ENCODE measurements around the gene RUFY1.
"Not testable (repeated sequence)": the region's sequence is repeated elsewhere in the genome, so short reads cannot be mapped to it uniquely, and the experiment has no call there.

The RUFY1 gene

DNA sequence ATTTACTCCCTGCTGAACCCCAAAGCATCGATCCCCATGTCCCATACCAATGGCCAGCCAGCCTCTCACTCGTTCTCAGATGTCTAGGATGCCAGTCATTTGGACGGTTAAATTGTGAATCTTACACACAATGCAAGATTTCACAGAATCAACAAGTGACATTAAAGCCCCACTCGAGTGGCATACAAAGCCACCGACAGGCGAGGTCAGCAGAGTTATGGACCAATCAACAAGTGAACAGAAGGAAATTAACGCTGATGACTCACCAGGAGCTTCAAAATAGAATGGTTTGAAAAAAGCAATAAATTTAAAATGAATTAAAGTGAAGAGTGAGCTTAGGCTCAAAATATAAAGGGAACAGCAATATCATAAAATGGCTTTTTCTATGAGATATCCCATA, 8.2 kb upstream of the RUFY1 start:
- no peak for DNase-seq (ENCODE audit: low read depth)

DNA sequence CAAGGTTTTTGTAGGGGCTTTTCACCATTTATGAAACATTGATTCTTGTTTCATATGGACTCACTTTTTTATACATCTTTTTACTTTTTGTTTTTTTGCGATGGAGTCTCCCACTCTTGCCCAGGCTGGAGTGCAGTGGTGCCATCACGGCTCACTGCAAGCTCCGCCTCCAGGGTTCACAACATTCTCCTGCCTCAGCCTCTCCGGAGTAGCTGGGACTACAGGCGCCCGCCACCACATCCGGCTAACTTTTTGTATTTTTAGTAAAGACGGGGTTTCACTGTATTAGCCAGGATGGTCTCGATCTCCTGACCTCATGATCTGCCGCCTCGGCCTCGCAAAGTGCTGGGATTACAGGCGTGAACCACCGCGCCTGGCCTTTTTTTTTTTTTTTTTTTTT, 7.1 kb upstream of the RUFY1 start:
- DNase-seq (ENCODE audit: low read depth): not testable (repeated sequence)

DNA sequence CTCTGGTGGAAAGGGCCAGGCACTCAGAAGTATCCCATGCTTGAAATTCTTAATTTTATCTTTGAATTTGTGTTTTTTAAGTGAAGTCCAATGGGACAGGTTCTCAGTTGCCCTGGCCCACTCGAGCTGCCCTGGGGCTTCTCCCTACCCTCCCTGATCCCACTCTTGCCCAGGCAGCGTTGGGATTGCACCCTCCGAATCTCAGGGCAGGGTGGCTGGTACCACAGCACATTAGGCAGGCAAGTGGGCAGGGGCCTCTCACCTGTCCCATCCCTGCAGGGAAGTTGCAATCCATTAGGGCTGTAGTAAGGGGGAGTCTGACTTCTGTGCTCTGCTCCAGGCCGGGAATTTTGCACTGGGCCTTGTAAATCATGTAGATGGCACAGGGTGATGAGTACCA, 2.7 kb downstream of the RUFY1 start:
- DNase-seq (ENCODE audit: low read depth): no peak

DNA sequence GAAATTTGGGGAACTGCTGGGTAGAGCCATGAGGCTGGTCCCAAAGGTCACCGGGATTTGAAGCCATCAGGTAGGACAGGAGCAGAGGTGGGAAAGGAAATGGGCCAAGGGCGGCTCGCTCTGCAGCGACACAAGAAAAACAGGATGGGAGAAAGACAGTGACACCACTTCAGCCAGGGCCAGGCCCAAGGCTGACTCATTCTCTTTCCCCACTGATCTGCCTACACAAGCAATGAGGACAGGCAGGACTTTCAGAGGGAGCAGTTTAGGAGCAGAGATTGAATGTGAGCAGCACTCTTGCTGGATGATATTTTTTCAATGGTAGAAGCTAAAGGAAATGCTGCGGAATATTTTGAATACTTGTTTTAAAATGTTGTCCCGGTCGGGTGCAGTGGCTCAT, 3.5 kb downstream of the RUFY1 start:
- DNase-seq (ENCODE audit: low read depth): peak; percentile 84

DNA sequence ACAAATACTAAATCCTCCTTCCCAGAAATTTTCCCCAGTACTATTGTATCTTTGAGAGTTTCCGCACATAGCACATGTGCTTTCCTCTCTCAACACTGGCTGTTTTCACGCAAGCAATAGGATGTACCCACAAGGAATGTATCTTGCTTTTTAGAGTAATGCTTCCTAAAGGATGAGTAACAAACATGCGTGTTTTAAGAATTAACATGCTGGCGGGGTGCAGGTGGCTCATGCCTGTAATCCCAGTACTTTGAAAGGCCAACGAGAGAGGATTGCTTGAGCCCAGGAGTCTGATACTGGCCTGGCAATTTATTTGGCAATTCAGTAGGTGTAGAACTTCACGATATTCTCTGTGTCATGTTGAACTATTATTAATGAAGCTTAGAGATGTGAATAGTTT, 4.6 kb downstream of the RUFY1 start:
- DNase-seq (ENCODE audit: low read depth): no peak

DNA sequence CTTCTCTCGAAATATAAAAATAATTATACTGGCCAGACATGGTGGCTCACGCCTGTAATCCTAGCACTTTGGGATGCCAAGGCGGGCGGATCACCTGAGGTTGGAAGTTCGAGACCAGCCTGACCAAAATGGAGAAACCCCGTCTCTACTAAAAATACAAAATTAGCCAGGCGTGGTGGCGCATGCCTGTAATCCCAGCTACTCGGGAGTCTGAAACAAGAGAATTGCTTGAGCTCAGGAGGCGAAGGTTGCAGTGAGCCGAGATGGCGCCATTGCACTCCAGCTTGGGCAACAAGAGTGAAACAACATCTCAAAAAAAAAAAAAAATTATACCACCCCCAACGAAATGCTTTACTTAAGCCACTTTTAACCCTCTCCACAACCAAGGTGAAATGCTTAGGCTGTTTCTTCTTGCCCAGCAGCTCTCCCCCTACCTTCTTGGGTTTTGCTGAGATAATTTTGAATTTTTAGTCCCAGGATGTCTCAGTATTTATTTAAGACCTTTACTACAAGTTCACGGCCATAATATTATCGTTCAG, 8.0 kb downstream of the RUFY1 start:
- DNase-seq (ENCODE audit: low read depth): not testable (repeated sequence)

DNA sequence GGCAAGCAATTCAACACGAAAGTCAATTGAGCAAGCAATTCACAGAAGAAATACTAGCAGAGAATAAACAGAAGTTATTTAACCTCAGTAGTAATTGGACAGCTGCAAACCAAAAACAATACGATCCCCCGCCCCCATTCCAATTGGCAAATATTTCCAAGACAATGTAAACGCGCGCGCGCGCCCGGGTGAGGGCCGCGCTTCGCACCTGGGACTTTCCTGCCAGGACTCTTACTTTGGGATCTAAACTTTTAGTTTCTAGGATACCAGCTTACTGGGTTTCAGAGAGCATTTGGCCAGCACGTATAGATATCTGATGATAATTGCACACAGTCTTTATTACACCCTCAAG, 8.6 kb downstream of the RUFY1 start:
- peak; percentile 52 for DNase-seq (ENCODE audit: low read depth)

DNA sequence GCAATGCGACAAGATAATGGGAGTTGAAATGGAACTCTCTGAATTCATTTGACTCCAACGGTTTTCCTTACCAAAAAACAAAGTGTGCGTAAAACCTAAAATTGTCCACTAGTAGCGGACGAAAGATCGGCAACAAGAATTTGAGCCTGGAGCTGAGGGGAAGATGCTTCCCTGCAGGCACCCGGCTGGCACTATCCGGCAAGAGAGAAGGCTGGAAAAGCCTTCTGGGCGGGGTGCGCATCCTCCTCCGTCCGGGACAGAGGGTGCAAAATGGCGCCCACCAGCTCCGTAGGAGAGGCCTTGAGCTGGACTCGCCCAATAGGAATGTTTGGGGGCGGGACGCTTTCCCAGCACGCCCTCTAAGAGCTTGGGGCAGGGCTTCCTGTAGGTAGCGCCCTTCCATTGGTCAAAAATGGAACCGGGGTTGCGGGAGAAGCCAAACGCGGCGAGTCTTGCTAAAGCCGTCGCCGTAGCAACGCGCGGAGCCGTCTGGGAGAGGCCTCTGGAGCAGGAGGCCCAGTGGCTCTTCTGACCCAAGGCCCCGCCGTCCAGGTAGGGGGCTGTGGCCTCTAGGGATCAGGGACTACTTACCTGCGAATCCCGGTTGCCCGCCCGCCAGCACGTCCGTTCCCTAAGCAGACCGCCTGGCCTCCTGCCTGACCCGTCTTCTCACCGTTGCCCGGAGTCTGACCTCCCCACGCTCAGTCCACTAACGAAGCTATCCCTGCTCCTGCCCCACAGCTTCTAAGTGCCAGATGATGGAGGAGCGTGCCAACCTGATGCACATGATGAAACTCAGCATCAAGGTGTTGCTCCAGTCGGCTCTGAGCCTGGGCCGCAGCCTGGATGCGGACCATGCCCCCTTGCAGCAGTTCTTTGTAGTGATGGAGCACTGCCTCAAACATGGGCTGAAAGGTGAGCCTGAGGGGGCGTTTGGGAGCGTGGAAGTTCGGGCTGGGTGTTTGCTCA, 9.2 kb downstream of the RUFY1 start:
- DNase-seq (ENCODE audit: low read depth): peak; percentile 100

DNA sequence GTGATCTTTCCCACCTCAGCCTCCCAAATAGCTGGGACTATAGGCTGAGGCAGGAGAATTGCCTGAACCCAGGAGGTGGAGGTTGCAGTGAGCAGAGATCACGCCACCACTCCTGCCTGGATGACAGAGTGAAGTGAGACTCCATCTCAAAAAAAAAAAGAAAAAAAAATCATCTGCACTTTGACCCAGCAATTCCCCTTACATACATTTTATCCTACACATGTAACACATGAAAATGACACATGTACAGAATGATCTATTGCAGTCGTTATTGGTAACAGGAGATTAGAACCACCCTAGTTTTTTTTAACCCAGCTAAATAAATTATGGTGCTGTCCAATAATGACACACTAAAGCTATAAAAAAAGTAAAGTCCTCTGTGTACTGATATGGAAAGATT, 14.2 kb downstream of the RUFY1 start:
- DNase-seq (ENCODE audit: low read depth): no peak

DNA sequence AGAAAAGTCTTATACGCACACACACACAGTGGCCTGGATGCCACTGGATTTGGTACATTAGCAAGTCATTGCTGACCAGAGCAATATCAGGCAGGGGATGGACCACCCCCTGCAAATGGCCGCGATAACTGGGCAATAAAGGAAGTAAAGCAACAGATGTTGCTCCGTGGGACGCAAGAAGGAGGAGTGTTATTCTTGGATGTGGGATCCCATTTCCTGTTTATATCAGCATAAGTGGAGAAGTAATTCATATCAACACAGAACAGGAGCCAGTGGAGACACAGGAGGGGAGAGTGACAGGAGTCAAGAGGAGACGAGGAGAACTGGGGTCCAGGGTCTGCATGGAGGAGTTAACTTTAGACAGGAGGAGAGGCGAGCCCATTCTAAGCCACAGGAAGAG, 18.4 kb downstream of the RUFY1 start:
- DNase-seq (ENCODE audit: low read depth): peak; percentile 51

DNA sequence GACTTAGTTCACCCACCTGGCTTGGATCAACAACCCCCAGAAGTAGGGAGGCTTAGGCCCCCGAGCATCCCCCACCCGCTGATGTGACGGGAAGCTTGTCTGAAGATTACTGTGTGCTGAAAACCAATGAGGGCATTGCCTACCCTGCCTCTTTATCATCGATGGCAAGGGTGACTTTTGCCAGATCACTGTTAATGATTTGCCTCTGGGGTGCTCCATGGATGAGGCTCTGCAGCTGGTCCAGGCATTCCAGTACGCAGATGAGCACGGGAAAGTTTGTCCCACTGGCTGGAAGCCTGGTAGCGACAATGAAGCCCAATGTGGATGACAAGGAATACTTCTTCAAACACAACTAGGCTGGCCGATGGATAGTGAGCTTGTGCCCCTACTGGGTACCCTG, 22.0 kb downstream of the RUFY1 start:
- DNase-seq (ENCODE audit: low read depth): no peak

DNA sequence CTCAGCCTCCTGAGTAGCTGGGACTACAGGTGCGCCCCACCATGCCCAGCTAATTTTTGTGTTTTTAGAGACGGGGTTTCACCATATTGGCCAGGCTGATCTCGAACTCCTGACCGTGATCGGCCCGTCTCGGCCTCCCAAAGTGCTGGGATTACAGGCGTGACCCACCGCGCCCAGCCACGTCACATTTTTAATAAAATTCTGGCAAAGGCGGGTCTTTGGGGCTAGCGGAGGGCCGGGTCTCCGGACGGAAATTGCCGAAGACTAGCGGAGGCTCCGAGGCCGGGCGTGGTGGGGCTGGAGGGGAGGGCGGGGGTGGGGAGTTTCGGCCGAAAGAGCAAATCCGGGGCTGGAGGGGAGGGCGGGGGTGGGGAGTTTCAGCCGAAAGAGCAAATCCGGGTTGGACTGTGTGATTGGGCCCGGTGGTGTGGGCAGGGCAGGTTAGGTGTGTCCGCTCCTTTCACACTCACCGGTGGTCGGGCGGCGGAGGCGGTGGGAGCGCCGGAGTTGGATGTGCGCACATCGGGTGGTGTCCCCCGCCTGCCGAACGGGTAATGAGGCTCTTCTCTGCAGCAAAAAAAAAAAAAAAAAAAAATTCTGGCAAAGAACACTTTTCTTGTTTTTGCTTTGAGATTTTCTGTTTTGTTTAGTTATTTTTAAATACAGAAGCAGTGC, 27.1 kb downstream of the RUFY1 start:
- DNase-seq (ENCODE audit: low read depth): no peak

DNA sequence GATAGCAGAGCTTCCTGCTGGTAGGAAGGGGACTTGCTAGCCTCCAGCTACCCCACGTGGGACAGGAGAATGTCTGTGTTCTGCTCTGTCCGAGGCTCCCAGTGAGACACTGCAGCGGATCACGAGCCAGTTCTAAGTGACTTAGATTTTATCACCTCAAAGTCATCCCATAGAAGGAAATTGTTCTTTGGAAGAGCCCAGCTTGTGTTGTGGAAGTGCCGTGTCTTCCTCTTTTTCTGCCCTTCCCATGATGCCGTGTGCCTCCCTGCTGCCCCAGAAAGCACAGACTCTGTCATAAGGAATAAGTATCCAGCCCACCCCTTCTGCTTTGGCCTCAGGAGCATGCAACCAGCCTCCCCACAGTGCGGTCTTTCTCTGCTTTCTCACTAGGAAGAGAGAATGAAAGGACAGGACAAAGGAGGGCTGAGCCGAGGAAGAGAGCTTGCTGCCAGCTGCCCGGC, 35.6 kb downstream of the RUFY1 start:
- DNase-seq (ENCODE audit: low read depth): no peak

DNA sequence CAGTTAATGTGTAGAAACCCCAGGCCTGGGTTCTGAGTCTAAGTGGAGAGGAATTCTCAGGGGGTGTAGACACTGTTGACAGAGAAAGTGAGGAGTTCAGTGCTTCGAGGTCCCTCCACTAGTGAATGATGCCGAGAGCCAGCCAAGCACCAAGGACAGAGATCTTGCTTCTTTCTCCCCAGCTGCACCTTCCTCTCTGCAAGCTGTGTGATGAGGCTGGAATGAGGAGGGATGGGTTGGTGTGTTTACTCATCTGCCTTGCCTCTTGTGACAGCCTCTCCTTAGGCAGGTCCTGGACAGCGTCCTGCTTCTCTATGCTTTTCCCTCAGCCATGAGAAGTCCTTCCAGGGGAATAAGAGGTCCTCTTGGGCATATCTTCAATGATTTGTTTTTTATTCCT, 37.8 kb downstream of the RUFY1 start:
- peak; percentile 34 for DNase-seq (ENCODE audit: low read depth)

DNA sequence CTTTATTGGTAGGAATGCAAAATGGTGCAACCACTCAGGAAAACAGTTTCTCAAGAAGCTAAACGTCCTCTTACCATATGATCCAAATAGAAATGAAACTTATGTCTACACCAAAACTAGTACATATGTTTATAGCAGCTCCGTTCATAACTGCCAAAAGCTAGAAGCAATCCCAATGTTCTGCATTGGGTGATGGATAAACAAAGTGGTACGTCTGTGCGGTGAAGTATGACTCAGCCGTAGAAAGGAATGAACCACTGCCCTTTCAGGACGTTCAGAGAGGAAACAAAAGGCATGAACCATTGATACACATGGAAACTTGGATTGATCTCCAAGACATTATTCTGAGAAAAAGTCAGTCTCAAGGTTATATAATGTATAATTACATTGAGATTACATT, 45.6 kb downstream of the RUFY1 start:
- DNase-seq (ENCODE audit: low read depth): peak; percentile 91

DNA sequence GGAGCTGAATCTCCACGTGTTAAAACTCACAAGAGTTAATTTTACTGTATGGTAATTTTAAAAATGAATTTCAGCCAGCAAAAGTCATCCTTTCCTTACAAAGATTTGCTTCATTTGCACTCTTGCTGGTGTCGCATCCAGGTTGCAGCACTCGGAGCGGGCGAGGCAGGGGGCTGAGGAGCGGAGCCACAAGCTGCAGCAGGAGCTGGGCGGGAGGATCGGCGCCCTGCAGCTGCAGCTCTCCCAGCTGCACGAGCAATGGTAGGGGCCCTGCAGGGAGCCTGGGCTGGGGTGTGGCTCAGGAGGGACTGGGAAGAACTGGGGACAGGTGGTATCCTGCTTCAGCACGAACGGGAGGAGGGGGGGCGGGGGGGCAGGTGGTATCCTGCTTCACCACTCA, 46.1 kb downstream of the RUFY1 start:
- DNase-seq (ENCODE audit: low read depth): no peak

DNA sequence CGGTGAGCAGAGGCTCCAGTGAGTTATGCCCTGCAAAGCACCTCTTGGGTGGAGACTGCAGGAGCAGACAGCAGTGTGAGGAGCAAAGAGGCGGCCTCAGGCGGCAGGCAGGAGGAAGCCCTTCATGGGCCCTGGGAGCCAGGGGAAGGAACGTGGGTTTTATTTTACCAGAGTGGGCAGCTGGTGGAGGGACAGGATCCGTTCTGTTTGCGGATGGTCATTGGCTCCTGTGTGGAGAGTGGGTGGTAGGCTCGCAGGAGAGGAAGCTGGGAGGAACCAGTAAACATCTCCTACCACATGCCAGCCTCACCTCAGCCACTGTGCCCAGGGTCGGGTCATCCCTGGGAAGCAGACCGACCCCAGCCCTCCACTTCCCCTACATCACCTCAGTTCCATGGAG, 48.7 kb downstream of the RUFY1 start:
- DNase-seq (ENCODE audit: low read depth): no peak

DNA sequence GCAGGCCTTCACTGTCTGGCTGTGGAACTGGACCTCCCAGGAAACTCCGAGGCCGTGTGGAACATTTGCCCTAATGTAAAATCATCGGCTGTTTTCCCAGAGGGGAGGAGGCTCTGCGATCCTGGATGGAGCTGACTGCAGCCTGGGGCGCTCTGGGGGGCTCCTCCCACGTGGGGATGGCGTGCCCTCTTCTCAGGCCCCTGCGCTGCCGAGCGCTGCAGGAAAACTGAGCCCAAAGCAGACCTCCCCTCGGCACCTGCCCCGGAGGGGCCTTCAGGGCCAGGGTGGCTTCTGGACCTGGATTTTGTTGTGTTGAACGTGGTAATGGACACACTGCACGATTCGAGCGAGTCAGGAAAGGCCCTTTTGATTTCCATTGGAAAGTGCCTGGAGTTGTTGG, 49.2 kb downstream of the RUFY1 start:
- no peak for DNase-seq (ENCODE audit: low read depth)

DNA sequence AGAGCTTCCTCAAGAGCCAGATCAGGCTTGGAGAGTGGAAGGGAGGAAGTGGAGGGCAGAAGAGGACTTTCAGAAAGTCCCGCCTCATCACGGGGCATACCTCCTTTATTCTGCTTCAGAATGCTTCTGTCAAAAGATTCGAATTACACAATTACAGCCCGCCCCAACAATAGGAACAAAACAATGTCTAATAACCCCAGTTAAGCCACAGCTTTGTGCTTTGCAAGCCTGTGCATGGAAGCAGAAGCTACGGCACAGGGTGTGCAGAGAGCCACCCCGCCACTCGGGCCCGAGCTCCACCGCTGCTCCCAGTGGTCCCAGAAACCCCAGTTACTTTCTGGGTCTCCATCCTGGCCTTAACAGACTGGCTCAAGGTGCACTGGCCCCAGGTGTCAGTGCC, 49.6 kb downstream of the RUFY1 start:
- DNase-seq (ENCODE audit: low read depth): no peak

DNA sequence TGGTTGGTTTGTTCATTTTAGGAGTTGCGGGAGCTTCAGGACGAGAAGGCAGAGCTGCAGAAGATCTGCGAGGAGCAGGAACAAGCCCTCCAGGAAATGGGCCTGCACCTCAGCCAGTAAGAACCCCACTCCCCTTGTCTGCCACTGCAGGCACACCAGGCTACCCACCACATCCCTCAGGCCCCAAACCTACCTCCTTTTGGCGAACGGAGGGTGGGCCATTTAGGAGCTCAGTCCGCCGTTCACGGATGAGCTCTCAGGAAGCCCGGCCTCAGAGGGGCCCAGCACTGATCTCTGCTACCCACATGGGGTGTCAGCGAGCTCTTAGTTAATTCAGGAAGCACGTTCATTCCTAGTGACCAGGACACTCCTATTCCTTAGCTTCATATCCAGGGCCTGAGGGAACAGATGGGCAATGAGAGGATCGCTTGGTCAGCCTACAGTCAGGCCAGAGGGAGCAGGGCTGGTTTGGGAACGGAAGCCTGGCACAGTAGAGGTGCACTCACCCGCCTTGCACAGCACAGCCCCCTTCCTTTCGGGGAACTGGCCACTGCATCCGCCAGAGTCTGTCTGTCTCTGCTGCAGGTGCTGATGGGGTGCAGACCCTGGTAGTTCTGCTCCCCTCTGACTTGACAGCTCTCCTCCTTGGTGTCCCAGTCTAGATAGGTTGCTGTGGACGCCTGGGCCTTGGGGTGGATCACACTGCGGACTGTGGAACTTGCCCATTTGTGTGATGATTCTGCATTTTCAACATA, 51.7 kb downstream of the RUFY1 start:
- DNase-seq (ENCODE audit: low read depth): no peak

DNA sequence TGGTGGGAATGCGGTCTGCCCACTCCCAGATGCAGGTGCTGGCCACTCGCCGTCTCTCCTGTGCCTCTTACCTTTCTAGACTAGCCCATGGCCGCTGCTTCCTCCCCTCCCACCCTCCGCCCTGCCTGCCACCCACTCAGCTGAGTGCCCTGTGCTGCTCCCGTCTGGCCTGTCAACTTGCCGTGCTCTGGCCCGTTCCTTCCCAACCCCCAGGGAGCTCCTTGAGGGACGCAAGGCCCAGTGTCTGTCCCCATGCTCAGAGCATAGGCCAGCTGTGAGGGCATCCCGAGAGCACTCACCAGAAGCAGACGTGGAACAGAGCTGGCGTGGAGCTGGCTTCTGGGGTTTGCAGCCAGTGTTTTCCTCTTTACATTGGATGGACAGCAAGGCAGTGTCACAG, 53.0 kb downstream of the RUFY1 start:
- DNase-seq (ENCODE audit: low read depth): no peak

DNA sequence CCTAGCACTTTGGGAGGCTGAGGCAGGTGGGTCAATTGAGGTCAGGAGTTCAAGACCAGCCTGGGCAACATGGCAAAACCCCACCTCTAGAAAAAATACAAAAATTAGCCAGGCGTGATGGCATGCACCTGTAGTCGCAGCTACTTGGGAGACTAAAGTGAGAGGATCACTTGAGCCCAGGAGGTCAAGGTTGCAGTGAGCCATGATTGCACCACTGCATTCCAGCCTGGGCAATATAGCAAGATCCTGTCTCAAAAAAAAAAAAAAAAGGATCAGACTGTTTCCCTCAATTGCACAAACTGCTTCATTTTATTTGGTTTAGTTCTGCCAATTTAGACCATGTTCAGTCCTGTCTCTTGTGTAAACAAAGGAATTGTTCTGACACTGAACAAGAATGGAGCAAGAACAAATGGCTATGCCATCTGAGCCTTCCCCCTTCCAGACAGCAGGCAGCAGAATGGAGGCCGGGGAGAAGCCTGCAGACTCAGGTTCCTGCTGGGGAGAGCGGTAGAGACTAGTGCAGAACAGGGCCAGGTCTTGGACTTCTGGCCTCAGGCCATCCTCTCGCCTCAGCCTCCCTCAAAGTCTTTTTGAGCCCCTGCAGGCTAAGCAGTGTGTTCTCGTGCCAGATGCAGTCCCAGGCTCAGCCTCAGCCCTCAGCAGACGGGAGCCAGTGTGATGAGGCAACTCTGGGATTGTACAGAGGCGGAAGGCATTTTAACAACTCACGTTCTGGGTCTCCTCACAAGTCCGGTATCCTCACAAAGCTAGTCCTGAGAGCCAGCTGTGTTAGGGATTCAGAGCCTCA, 54.9 kb downstream of the RUFY1 start:
- DNase-seq (ENCODE audit: low read depth): peak; percentile 61
